Measurements from ENCODE around the gene UBQLN2.
"Not testable (repeated sequence)": the region's sequence is repeated elsewhere in the genome, so short reads cannot be mapped to it uniquely, and the experiment has no call there.

Gene UBQLN2

GRCh38 chrX:56563231-56564161, at the start of gene UBQLN2:
UBQLN2 (plus strand) TSS chrX:56563627; CDS start chrX:56563874, 247 bp downstream.
- in situ Hi-C loops (cut with MboI; ENCODE audit: low sequenced_read_pairs): no loop called here

DNA sequence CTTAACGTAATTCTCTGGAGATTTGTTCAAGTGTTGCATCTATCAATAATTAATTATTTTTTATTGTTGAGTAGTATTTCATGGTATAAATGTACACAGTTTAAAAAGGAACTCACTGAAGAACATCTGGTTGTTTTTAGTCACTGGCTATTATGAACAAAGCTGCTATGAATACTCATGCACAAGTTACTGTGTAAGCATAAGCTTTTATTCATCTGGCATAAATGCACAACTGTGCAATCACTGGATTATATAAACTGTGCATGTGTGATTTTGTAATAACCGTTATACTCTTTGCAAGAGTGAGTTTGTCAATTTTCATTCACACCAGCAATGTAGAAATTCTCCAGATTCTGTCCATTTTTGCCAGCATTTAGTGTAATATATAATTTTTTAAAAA, 43.8 kb upstream of the UBQLN2 start:
- in situ Hi-C loops (cut with MboI; ENCODE audit: low sequenced_read_pairs): no loop called here

GRCh38 chrX:56529482-56530007, 33.9 kb upstream of the UBQLN2 start:
- in situ Hi-C loops (cut with MboI; ENCODE audit: low sequenced_read_pairs): not testable (repeated sequence)

GRCh38 chrX:56530011-56530410, 33.4 kb upstream of the UBQLN2 start:
- in situ Hi-C loops (cut with MboI; ENCODE audit: low sequenced_read_pairs): no loop called here

DNA sequence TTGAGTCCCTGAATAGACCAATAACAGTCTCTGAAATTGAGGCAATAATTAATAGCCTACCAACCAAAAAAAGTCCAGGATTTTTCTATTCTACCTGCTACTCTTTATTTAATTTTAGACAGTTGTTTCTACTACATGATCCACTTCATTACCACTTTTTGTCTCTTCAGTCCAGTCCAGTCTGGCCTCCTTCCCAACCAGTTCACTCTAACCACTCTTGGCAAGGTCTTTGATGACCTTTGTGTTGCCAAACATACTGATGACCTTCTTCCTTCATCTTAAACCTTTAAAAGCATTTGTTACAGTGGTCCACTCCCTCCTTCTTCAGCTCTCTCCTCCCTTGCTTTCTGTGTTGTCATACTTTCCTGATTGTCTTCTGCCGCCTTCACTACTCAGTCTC, 12.8 kb upstream of the UBQLN2 start:
- in situ Hi-C loops (cut with MboI; ENCODE audit: low sequenced_read_pairs): no loop called here

DNA sequence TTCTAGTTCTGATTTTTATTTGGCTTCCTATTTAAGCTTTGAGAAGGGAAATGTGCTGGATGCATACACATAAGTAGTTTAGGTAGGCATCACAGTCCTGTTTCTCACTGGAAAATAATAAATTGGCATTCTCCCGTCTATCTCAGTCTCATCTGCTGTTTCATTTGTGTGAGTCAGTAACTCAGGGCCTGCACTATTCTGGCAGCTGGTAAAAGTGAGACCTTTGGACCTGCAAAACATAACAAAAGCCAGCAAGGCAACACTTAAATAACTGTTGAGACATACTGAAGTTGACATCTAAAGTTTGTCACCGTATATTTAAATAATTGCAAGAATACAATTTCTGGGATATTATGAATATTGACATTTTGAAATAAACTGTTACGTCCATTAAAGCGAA, 8.6 kb upstream of the UBQLN2 start:
- in situ Hi-C loops (cut with MboI; ENCODE audit: low sequenced_read_pairs): no loop called here

DNA sequence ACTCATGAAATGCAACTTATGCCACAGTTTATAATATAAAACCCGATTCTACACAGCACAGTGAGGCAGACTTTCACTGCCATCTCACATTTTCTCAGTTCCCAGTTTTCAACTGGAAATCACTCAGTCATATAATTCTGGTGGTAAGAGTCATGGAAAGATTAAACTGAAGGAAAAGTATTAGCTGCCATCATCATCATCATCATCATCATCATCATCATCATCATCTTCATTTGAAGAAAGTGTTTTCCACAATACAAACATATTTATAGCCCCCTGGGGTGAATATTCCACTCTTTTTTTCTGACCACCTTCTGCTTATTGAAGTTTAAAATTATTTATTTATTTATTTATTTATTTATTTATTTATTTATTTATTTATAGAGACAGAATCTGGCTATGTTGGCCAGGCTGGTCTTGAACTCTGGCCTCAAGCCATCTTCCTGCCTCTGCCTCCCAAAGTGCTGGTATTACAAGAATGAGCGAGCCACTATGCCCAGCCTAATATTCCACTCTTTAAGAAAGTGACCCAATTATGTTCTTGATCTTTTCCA, 6.0 kb upstream of the UBQLN2 start:
- in situ Hi-C loops (cut with MboI; ENCODE audit: low sequenced_read_pairs): no loop called here

DNA sequence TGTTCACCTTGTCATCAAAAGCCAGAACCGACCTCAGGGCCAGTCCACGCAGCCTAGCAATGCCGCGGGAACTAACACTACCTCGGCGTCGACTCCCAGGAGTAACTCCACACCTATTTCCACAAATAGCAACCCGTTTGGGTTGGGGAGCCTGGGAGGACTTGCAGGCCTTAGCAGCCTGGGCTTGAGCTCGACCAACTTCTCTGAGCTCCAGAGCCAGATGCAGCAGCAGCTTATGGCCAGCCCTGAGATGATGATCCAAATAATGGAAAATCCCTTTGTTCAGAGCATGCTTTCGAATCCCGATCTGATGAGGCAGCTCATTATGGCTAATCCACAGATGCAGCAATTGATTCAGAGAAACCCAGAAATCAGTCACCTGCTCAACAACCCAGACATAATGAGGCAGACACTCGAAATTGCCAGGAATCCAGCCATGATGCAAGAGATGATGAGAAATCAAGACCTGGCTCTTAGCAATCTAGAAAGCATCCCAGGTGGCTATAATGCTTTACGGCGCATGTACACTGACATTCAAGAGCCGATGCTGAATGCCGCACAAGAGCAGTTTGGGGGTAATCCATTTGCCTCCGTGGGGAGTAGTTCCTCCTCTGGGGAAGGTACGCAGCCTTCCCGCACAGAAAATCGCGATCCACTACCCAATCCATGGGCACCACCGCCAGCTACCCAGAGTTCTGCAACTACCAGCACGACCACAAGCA, 898 bp downstream of the UBQLN2 start:
- in situ Hi-C loops (cut with MboI; ENCODE audit: low sequenced_read_pairs): no loop called here

DNA sequence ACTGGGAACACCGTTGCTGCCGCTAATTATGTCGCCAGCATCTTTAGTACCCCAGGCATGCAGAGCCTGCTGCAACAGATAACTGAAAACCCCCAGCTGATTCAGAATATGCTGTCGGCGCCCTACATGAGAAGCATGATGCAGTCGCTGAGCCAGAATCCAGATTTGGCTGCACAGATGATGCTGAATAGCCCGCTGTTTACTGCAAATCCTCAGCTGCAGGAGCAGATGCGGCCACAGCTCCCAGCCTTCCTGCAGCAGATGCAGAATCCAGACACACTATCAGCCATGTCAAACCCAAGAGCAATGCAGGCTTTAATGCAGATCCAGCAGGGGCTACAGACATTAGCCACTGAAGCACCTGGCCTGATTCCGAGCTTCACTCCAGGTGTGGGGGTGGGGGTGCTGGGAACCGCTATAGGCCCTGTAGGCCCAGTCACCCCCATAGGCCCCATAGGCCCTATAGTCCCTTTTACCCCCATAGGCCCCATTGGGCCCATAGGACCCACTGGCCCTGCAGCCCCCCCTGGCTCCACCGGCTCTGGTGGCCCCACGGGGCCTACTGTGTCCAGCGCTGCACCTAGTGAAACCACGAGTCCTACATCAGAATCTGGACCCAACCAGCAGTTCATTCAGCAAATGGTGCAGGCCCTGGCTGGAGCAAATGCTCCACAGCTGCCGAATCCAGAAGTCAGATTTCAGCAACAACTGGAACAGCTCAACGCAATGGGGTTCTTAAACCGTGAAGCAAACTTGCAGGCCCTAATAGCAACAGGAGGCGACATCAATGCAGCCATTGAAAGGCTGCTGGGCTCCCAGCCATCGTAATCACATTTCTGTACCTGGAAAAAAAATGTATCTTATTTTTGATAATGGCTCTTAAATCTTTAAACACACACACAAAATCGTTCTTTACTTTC, 1.8 kb downstream of the UBQLN2 start:
- in situ Hi-C loops (cut with MboI; ENCODE audit: low sequenced_read_pairs): no loop called here

DNA sequence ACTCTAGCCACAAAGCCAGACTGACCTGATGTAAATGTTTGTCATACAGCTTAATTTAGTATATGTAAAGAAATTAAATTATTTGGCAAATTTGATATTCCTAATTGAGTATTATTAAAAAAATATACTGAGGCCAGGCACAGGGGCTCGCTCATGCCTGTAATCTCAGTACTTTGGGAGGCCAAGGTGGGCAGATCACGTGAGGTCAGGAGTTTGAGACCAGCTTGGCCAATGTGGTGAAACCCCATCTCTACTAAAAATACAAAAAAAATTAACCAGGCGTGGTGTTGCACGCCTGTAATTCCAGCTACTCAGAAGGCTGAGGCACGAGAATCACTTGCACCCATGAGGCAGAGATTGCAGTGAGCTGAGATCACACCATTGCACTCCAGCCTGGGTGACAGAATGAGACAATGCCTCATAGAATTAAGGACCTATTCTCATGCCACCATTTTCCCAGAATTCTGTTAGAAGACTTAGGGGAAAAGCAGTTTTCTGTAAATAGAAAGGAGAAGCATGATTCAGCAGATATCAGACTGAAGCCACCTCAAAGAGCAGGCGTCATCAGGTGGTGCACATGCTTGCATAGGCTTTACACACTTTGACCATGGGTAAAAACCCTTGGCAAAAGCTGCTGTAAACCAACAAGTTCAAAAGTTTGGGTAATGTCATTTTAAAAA, 6.1 kb downstream of the UBQLN2 start:
- in situ Hi-C loops (cut with MboI; ENCODE audit: low sequenced_read_pairs): no loop called here

GRCh38 chrX:56572975-56573374, 9.5 kb downstream of the UBQLN2 start:
- in situ Hi-C loops (cut with MboI; ENCODE audit: low sequenced_read_pairs): no loop called here

DNA sequence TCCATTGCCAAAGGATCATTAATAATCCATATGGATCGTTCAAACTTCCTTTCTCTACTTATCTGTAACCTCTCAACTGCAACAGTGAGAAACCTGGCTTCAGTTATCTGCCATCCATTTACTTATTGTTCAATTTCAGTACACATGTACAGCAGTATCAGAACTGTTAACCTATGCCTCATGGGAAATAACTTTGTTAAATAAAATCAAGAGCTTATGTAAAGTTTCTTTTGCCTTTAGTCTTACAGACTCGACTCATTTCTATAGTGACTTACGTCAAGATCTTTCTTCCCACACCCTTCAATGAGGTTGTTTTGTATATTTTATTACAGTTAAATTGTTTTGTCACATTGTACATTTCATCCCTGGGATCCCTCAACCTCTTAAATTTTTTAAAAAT, 11.4 kb downstream of the UBQLN2 start:
- in situ Hi-C loops (cut with MboI; ENCODE audit: low sequenced_read_pairs): no loop called here

DNA sequence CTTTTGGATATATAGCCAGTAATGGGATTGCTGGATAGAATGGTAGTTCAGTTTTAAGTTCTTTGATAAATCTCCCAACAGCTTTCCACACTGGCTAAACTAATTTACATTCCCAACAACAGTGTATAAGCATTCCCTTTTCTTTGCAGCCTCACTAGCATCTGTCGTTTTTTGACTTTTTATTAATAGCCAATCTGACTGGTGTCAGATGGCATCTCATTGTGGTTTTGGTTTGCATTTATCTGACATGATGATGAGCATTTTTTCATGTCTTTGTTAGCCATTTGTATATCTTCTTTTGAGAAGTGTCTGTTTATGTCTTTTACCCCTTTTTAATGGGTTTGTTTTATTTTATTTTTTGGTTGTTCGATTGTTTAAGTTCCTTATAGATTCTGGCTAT, 13.3 kb downstream of the UBQLN2 start:
- in situ Hi-C loops (cut with MboI; ENCODE audit: low sequenced_read_pairs): no loop called here

- in situ Hi-C loops (cut with MboI; ENCODE audit: low sequenced_read_pairs): no loop called here
These were observed 25.2 kb downstream of the UBQLN2 start for GRCh38 chrX:56588397-56589188.

- in situ Hi-C loops (cut with MboI; ENCODE audit: low sequenced_read_pairs): not testable (repeated sequence)
These were observed 28.4 kb downstream of the UBQLN2 start for GRCh38 chrX:56591830-56592229.

- in situ Hi-C loops (cut with MboI; ENCODE audit: low sequenced_read_pairs): no loop called here
These were observed 36.7 kb downstream of the UBQLN2 start for GRCh38 chrX:56600141-56600540.

GRCh38 chrX:56600987-56601386, 37.6 kb downstream of the UBQLN2 start:
- in situ Hi-C loops (cut with MboI; ENCODE audit: low sequenced_read_pairs): no loop called here

DNA sequence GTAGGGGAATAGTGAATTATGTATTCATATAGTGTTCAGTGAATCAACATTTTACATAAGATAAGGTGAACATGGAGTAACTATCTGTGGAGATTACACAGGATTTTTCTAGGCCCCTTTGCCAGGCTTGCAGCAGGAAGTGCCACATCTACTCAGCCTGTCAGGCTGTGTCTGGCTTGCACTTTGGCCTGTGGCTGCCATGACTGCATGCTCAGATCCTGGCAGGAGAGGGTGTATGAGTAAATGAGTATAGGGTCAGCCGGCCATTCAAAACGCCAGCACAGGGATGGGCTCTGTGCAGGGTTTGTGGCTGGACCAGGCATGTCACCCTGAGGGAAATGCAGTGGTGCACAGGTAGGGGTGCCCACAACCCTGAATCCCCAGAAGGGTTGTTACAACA, 51.9 kb downstream of the UBQLN2 start:
- in situ Hi-C loops (cut with MboI; ENCODE audit: low sequenced_read_pairs): no loop called here

Data from hTERT RPE-1 (cell line).